IPS-15b (cell line): ENCODE data around the gene ST6GALNAC3.
"Not testable (repeated sequence)": the region's sequence is repeated elsewhere in the genome, so short reads cannot be mapped to it uniquely, and the experiment has no call there.

Experiments
- H3K27me3 ChIP-seq: one replicate; pipeline ENCODE4 v1.6.1; 2013; ENCODE audit warnings: low read length; ENCODE audit not compliant: control insufficient read depth, insufficient read depth
- H3K36me3 ChIP-seq: one replicate; pipeline ENCODE4 v1.6.1; 2013; ENCODE audit warnings: low read length; ENCODE audit not compliant: control insufficient read depth, insufficient read depth
- H3K4me1 ChIP-seq: one replicate; pipeline ENCODE4 v1.6.1; 2013; ENCODE audit warnings: mild to moderate bottlenecking, low read length; ENCODE audit not compliant: control insufficient read depth, insufficient read depth
- H3K4me3 ChIP-seq: one replicate; pipeline ENCODE4 v1.5.1; 2013; ENCODE audit warnings: low read depth, low read length
- H3K9ac ChIP-seq: one replicate; pipeline ENCODE4 v1.6.1; 2013; ENCODE audit warnings: low read depth, mild to moderate bottlenecking, low read length
- H3K9me3 ChIP-seq: one replicate; pipeline ENCODE4 v1.6.1; 2013; ENCODE audit warnings: mild to moderate bottlenecking, low read length; ENCODE audit not compliant: control insufficient read depth, insufficient read depth

Gene ST6GALNAC3

DNA sequence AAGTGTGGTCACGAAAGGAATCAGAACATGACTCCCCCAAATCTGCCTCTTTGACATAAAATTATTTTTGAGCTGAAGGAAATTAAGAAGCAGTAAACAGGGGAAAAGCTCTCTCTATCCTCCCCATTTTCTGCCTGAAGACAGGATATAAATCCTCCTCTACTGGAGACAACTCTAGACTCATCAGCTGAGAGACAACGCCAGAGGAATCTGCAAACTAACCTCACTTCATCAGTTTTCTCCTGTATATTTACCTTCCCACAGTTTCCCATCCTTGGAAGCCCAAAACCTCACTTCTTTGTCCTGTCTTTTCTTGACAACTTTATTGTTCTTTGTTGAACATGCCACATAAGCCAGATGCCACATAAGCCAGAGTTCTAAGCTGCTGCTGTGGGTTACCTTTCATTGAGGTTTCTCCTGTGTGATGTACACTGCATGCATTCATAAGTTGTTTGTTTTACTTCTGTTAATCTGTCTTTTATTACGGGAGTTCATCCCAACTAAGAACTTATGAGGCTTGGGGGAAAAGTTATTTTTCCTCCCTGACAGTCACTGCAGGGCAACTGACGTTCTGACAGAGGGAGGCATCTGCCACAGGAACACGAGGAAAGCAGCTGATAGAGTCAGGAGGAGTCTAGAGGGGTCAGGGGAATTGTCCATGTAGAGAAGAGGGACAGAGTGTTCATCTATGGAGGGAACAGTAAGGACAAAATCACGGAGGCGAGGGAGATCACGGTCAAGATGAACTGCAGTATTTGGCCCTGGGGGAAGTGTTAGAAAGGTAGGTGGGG, 19.2 kb downstream of the ST6GALNAC3 start:
- H3K4me1 ChIP-seq = peaks cover 4% of the 10 kb centered on the region
- no peaks in the 10 kb centered on the region for H3K9me3 ChIP-seq
- no peak overlapping the region for H3K9ac ChIP-seq
- H3K4me3 ChIP-seq = no peak overlapping the region
- H3K36me3 ChIP-seq = no peaks in the 10 kb centered on the region
- no peaks in the 10 kb centered on the region for H3K27me3 ChIP-seq

DNA sequence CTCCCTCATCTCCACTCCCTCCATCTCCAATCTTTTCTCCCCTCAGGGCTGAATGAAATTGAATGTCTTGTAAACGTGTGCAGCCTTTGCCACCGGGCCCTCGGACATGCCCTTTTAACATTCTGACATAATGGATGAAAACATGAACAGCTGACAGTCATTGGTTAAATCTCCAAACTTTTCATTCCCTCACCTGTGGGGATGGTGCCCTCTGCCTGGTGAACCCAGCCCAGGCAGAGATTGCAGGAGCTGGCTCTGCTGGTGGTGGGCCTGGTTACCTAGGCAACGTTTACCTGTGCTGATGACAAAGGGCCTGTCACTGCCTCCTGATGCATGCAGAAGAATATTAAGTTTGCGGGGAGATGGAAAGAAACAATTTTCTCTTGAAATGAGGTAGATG, 21.3 kb downstream of the ST6GALNAC3 start:
- no peaks in the 10 kb centered on the region for H3K9me3 ChIP-seq
- H3K9ac ChIP-seq = no peak overlapping the region
- no peak overlapping the region for H3K4me3 ChIP-seq
- H3K4me1 ChIP-seq = peaks cover 4% of the 10 kb centered on the region
- H3K36me3 ChIP-seq = no peaks in the 10 kb centered on the region
- H3K27me3 ChIP-seq = no peaks in the 10 kb centered on the region

DNA sequence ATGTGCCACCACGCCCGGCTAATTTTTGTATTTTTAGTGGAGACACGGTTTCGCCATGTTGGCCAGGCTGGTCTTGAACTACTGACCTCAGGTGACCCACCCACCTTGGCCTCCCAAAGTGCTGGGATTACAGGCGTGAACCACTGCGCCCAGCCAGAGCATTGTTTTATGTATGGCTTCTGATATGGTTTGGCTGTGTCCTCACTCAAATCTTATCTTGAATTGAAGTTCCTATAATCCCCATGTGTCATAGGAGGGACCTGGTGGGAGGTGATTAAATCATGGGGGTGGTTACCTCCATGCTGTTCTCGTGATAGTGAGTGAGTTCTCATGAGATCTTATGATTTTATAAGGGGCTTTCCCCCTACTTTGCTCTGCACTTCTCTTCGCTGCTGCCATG, 22.5 kb downstream of the ST6GALNAC3 start:
- not testable (repeated sequence) for H3K4me1 ChIP-seq, H3K9me3 ChIP-seq, H3K36me3 ChIP-seq, H3K27me3 ChIP-seq, H3K9ac ChIP-seq, H3K4me3 ChIP-seq

DNA sequence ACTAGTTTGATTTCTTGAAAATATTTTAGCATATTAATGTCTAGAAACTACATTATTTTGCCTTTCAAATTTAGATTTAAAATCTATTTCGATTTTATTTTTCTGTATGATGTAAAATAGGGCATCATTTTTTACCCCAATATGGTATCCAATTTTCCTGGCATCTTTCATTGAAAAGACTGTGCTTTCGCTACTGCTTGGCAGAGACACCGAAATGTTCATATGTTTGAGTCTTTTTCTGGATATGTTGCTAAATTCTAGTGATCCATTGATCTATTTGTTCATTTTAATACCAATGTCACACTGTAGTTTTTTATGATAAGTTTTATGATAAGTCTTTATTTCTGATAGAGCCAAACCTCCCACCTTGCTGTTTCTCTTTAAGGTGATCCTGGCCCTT, 24.3 kb downstream of the ST6GALNAC3 start:
- Histone ChIP-seq H3K9ac (no peak overlapping the region), H3K9me3 (no peaks in the 10 kb centered on the region), H3K4me3 (no peak overlapping the region), H3K27me3 (no peaks in the 10 kb centered on the region), H3K36me3 (no peaks in the 10 kb centered on the region), H3K4me1 (no peaks in the 10 kb centered on the region)

DNA sequence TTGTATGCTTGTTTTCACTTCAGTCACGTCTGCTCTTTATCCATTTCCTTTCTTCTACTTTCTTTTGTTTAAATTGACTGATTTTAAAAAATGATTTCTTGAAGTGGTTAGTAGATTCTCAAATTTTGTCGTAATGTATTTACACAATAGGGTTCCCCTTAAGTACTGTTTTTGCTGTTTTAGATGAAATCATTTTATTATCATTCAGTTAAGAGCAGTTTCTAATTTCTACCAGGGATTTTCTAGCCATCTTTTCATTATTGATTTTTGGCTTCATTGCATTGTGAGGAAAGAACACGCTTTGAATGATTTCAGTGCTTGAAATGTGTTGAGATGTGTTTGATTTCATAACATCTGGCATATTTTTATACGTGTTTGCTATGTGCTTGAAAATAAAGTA, 27.0 kb downstream of the ST6GALNAC3 start:
- H3K27me3 ChIP-seq = no peaks in the 10 kb centered on the region
- H3K4me3 ChIP-seq = no peak overlapping the region
- H3K9me3 ChIP-seq = no peaks in the 10 kb centered on the region
- no peak overlapping the region for H3K9ac ChIP-seq
- H3K36me3 ChIP-seq = no peaks in the 10 kb centered on the region
- no peaks in the 10 kb centered on the region for H3K4me1 ChIP-seq

DNA sequence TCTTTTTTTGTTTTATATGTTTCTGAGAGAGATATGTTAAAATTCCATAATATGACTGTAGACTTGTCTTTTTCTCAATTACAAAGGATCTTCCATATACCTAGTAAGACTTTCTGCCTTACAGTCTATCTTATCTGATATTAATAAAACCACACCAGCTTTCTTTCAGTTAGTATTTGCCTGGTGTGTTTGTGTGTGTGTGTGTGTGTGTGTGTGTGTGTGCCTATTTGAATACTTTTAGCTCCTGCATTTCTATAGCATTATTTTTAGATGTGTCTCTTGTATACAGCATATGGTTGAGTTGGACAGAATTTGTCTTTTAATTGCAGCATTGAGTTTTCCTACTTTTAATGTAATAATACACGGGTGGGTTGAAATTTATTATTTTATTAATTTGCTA, 27.5 kb downstream of the ST6GALNAC3 start:
- Histone ChIP-seq H3K9me3 (no peaks in the 10 kb centered on the region), H3K4me3 (no peak overlapping the region), H3K36me3 (no peaks in the 10 kb centered on the region), H3K9ac (no peak overlapping the region), H3K4me1 (no peaks in the 10 kb centered on the region), H3K27me3 (no peaks in the 10 kb centered on the region)

DNA sequence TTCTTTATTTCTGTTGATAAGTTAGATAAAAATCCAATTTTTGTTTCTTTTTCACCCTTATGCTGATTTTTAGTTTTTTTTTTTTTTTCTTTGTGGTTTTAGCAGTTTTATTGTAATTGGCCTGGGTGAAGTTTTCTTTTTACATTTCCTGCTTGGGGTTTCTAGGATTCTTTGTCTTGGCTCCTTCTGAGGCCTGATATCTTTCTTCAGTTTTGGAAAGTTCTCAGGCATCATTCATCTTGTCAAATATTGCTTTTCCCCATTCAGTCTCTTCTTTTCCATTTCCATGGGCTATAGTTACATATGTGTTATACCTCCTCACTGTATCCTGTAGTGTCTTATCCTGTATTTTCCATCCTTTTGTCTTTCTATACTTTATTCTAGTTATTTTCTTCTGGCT, 28.5 kb downstream of the ST6GALNAC3 start:
- H3K9ac ChIP-seq = no peak overlapping the region
- H3K27me3 ChIP-seq = no peaks in the 10 kb centered on the region
- H3K36me3 ChIP-seq = no peaks in the 10 kb centered on the region
- no peak overlapping the region for H3K4me3 ChIP-seq
- H3K4me1 ChIP-seq = no peaks in the 10 kb centered on the region
- no peaks in the 10 kb centered on the region for H3K9me3 ChIP-seq

DNA sequence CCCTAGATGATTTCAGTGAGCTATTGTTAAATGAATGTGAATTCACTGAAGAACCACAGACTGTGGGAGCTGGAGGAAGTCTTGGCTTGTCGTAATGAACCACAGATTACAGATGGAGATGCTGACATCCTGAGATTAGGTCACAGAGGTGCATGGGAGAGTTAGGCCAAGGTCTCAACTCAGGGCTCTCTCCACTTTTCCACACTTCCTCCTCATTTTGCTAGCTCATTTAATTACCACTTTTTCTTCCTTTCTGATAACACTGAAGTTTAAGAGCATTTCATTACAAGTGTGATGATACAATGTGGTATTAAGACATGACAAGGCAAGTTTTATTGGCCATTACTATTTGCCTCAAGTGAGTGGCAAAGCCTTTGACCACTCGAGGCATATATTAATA, 30.8 kb downstream of the ST6GALNAC3 start:
- Histone ChIP-seq H3K4me1 (no peaks in the 10 kb centered on the region), H3K9ac (no peak overlapping the region), H3K9me3 (no peaks in the 10 kb centered on the region), H3K36me3 (no peaks in the 10 kb centered on the region), H3K27me3 (no peaks in the 10 kb centered on the region), H3K4me3 (no peak overlapping the region)

DNA sequence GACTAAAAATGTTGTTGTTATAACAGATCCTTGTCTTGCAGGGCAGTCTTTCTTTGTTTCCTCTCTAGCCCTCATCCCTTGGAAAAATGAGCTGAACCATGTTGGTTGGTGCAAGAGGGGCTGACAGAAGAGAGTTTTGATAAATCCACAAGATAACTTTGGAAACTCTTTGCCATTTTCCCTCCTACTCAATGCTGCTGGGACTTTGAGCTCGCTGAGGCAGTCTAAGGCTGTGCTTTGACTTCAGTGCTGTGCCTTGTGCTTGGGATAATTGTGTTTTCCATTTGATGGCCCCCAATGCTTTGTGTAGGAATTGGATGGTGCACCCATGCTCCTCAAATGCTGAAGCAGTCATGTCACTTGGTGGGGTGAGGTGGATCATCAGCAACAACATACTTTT, 31.7 kb downstream of the ST6GALNAC3 start:
- no peaks in the 10 kb centered on the region for H3K36me3 ChIP-seq
- H3K9me3 ChIP-seq = no peaks in the 10 kb centered on the region
- H3K4me1 ChIP-seq = no peaks in the 10 kb centered on the region
- no peak overlapping the region for H3K4me3 ChIP-seq
- H3K9ac ChIP-seq = no peak overlapping the region
- no peaks in the 10 kb centered on the region for H3K27me3 ChIP-seq

DNA sequence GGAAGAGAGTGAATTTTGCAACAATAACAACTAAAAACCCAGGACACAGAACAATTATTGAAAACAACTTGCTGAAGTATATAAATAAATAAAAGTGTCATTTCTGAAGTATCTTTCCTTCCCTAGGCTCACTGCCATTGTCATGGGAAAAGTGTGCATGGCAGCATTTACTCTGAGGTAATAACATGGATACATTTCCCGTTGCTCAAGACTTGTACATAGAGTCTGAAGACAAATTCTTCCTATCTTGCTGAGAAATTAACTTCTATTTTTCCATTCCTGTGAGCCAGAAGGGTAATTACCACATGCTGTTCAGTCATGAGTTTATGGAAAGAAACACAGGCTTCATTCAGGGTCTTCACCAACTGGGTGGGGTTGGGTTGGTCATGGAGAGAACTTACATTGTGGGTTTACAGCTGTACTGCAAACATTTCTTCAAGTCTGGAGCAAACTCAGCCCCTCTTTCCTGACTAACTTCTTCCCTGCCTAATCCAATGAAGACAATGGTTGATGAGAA, 32.2 kb downstream of the ST6GALNAC3 start:
- H3K9me3 ChIP-seq = no peaks in the 10 kb centered on the region
- H3K9ac ChIP-seq = no peak overlapping the region
- no peaks in the 10 kb centered on the region for H3K27me3 ChIP-seq
- no peaks in the 10 kb centered on the region for H3K4me1 ChIP-seq
- no peaks in the 10 kb centered on the region for H3K36me3 ChIP-seq
- no peak overlapping the region for H3K4me3 ChIP-seq

DNA sequence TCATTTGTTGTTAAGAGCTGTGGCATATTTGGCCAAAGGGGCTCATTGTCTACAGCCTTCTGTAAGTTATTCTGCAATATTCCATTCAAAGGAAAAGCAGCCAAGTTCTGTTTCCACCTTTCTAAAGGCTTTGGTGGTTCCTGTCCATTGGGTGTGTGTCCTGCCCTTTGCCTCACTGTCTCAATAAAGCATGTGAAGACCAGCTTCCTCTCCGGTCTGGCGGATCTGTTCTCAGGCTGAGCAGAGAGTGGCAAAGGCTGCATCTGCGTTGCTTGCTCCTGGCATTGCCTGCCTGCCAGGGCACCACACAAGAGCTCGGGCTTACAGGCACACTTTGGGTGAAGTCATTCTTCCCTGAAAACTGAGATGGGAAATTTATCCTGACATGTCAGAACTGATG, 34.9 kb downstream of the ST6GALNAC3 start:
- Histone ChIP-seq H3K4me3 (no peak overlapping the region), H3K9me3 (no peaks in the 10 kb centered on the region), H3K27me3 (no peaks in the 10 kb centered on the region), H3K9ac (no peak overlapping the region), H3K36me3 (no peaks in the 10 kb centered on the region), H3K4me1 (no peaks in the 10 kb centered on the region)

DNA sequence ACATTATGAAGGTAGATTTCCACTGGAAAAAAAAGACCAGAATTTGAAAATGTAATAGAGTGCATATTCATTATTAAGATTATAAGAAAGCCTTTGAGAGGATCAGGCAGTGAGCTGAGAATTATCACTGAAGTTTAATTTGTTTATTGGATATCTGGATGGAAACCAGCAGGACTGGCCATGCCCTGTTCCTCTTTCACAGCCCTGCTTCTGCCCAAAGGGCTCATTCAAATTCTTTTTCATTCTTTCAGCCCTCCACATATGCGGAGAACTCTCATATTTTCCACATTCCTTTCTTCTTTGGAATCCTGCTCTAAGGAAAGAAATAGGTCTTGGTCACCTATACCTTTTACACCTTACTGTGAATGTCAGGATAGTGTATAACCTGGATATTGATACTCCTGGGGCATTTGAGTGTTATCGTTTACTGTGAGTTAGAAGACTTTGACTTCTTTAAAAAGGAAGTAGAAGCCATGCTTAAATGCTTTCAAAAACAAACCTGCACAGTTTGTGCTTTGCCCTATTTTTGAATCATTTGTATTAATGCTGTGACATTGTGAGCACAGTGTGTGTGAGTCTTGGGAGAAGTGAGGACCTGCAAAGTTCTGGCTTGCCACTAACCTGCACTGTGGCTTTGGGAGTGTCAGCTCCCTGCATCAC, 35.5 kb downstream of the ST6GALNAC3 start:
- Histone ChIP-seq H3K4me3 (no peak overlapping the region), H3K27me3 (no peaks in the 10 kb centered on the region), H3K9ac (no peak overlapping the region)

More for the DNA sequence above, 35.5 kb downstream of the ST6GALNAC3 start:
- no peaks in the 10 kb centered on the region for H3K4me1 ChIP-seq
- no peaks in the 10 kb centered on the region for H3K36me3 ChIP-seq
- no peaks in the 10 kb centered on the region for H3K9me3 ChIP-seq
